Measurements from ENCODE around the gene SMIM29. TPM values are rescaled to one million over a fixed set of nuclear protein-coding genes. Genes with fewer than 3 reads are reported as not detected.

SMIM29 gene
- total RNA-seq, 1 experiment from 2014 or later = 25.8 TPM

DNA sequence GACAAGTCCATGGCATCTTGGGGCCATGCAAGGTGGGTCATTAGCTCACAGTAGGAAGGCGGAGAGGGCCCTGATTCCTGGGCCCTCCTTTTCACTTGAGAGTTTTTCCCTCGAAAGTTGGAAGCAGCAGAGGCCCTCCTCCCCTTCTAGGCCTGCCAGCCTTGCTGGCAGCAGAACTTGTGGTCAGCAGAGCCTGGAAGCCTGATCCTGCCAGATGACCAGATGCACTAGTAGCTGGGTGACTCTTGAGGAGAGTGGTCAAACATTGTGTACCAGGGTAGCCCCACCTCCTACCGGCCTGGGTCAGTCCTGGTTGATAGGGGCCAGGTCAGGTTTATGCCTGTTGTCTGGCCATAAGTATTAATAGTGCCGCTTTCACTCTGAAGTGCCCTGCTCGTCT is 15.9 kb downstream of the SMIM29 start:
- Histone ChIP-seq H3K4me3 (ENCODE audit: low read length) (no peak overlapping the region), H3K4me1 (ENCODE audit: insufficient read depth, low read length) (peaks cover 25% of the 10 kb centered on the region), H3K9me3 (ENCODE audit: low read length) (no peaks in the 10 kb centered on the region), H3K27me3 (ENCODE audit: low read length) (no peaks in the 10 kb centered on the region), H3F3A (ENCODE audit: low read length, unreplicated experiment) (peaks cover 8% of the 10 kb centered on the region), H3K9ac (ENCODE audit: low read length) (no peak overlapping the region), H3K9me2 (replicated peaks; ENCODE audit: low read length) (no peaks in the 10 kb centered on the region), H3K79me2 (ENCODE audit: low read length) (peaks cover 7% of the 10 kb centered on the region), H3K4me2 (ENCODE audit: low read length) (no peak overlapping the region), H2AFZ (ENCODE audit: low read length) (no peak overlapping the region), H3K36me3 (ENCODE audit: low read depth, low read length) (no peaks in the 10 kb centered on the region), H3K27ac (ENCODE audit: low read length) (no peak overlapping the region), H4K20me1 (ENCODE audit: low read length) (no peaks in the 10 kb centered on the region)
- POLR2A ChIA-PET (ENCODE audit: unreplicated experiment) = no interaction called here
- intact Hi-C loops (cut with micrococcal nuclease) = no loop called here
- ATAC-seq (no peak), DNase-seq (no peak)
- CTCF ChIA-PET = interaction anchor here (0.9 kb wide), 1 partner anchor 16 kb away, joined by 3 read pairs; the partner anchor contains the start of gene SMIM29
- no TSS peak for BruUV-seq (replicated peaks)
- TF ChIP-seq, protein P1, sequence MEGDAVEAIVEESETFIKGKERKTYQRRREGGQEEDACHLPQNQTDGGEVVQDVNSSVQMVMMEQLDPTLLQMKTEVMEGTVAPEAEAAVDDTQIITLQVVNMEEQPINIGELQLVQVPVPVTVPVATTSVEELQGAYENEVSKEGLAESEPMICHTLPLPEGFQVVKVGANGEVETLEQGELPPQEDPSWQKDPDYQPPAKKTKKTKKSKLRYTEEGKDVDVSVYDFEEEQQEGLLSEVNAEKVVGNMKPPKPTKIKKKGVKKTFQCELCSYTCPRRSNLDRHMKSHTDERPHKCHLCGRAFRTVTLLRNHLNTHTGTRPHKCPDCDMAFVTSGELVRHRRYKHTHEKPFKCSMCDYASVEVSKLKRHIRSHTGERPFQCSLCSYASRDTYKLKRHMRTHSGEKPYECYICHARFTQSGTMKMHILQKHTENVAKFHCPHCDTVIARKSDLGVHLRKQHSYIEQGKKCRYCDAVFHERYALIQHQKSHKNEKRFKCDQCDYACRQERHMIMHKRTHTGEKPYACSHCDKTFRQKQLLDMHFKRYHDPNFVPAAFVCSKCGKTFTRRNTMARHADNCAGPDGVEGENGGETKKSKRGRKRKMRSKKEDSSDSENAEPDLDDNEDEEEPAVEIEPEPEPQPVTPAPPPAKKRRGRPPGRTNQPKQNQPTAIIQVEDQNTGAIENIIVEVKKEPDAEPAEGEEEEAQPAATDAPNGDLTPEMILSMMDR (conservative IDR thresholded peaks at IDR 0.05; ENCODE audit: low read depth, low read length) = no peak
- TF ChIP-seq EZH2 (IDR thresholded peaks at IDR 0.05; ENCODE audit: low read length, unreplicated experiment) (no peak), EZH2phosphoT487 (IDR thresholded peaks at IDR 0.05; ENCODE audit: borderline replicate concordance, low read length) (no peak)

DNA sequence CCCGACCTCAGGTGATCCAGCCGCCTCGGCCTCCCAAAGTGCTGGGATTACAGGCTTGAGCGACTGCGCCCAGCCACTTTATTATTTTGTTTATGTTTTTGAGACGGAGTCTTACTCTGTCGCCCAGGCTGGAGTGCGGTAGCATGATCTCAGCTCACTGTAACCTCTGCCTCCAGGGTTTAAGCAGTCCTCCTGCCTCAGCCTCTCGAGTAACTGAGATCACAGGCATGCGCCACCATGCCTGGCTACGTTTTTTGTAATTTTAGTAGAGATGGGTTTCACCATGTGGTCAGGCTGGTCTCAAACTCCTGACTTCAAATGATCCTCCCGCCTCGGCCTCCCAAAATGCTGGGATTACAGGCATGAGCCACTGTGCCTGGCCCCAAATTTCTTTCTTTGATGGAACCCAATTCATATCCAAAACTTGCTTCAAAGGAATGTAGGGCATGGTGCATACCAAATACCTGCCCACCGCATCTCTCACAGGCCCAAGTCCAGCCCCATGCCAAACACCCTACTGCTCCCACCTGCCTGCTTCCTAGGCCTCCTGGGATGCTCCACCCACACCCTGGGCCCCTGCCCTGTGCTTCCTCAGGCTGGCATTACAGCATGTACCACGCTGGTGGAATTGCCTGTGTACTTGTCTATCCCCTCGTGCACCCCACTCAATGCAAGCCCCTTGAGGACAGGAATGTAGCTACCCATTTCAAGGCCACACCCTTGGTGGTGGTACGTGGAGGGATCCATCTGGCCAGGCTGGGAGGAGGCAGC is 17.1 kb downstream of the SMIM29 start:
- H3K36me3 ChIP-seq (ENCODE audit: low read depth, low read length) = no peaks in the 10 kb centered on the region
- TF ChIP-seq, protein P1 (conservative IDR thresholded peaks at IDR 0.05; ENCODE audit: low read depth, low read length) = no peak
- no peak for TF ChIP-seq EZH2phosphoT487 (IDR thresholded peaks at IDR 0.05; ENCODE audit: borderline replicate concordance, low read length)
- no peak for TF ChIP-seq EZH2 (IDR thresholded peaks at IDR 0.05; ENCODE audit: low read length, unreplicated experiment)
- ChIA-PET POLR2A (ENCODE audit: unreplicated experiment) (no interaction called here), CTCF (no interaction called here)
- H4K20me1 ChIP-seq (ENCODE audit: low read length) = no peaks in the 10 kb centered on the region
- no peak overlapping the region for H3K4me3 ChIP-seq (ENCODE audit: low read length)
- no peak overlapping the region for H2AFZ ChIP-seq (ENCODE audit: low read length)
- H3K9ac ChIP-seq (ENCODE audit: low read length) = no peak overlapping the region
- ATAC-seq (no peak), DNase-seq (no peak)
- intact Hi-C loops (cut with micrococcal nuclease) = no loop called here
- no TSS peak for BruUV-seq (replicated peaks)
- no peaks in the 10 kb centered on the region for H3K9me3 ChIP-seq (ENCODE audit: low read length)
- peaks cover 2% of the 10 kb centered on the region; the same call in 1 of the 2 replicates for H3K79me2 ChIP-seq (ENCODE audit: low read length)
- H3K27ac ChIP-seq (ENCODE audit: low read length) = no peak overlapping the region
- H3K4me1 ChIP-seq (ENCODE audit: insufficient read depth, low read length) = peaks cover 37% of the 10 kb centered on the region
- no peaks in the 10 kb centered on the region for H3K9me2 ChIP-seq (replicated peaks; ENCODE audit: low read length)
- H3F3A ChIP-seq (ENCODE audit: low read length, unreplicated experiment) = peaks cover 8% of the 10 kb centered on the region
- H3K4me2 ChIP-seq (ENCODE audit: low read length) = no peak overlapping the region
- no peaks in the 10 kb centered on the region for H3K27me3 ChIP-seq (ENCODE audit: low read length)

DNA sequence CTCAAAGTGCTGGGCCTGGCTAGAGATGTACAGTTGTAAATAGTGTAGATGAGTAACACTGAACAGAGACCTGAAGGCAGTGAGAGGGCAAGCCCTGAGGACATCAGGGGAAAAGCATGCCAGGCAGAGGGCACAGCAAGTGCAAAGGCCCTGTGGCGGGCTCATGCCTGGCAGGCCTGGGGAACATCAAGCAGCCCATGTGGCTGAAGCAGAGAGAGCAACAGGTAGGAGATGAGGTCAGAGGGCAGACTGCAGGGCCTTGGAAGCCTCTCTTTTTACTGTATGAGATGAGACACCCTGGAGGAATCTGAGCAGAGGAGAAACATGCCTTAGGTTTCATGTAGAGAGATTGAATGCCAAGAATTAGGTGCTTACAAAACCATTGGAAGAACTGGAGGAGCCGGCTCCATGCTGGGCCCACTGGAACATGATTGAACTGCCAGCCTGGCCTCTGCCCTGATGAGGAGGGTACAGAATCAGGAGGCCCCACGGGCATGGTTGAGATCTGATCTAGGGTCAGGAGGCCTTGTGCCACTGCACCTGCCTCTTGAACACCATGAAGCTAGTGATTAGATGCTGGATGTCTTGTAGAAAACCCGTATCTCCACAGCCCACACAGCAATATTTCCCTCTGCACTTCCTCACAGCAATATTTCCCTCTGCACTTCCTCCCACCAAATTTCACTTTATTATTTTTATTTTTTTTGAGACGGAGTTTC is 18.0 kb downstream of the SMIM29 start:
- Histone ChIP-seq H4K20me1 (ENCODE audit: low read length) (no peaks in the 10 kb centered on the region), H3K36me3 (ENCODE audit: low read depth, low read length) (no peaks in the 10 kb centered on the region), H3K4me1 (ENCODE audit: insufficient read depth, low read length) (peaks cover 33% of the 10 kb centered on the region), H3K27me3 (ENCODE audit: low read length) (no peaks in the 10 kb centered on the region), H3K9me2 (replicated peaks; ENCODE audit: low read length) (no peaks in the 10 kb centered on the region), H3K9ac (ENCODE audit: low read length) (no peak overlapping the region), H3K27ac (ENCODE audit: low read length) (no peak overlapping the region), H3K4me2 (ENCODE audit: low read length) (no peak overlapping the region), H2AFZ (ENCODE audit: low read length) (no peak overlapping the region), H3K79me2 (ENCODE audit: low read length) (no peaks in the 10 kb centered on the region), H3K9me3 (ENCODE audit: low read length) (no peaks in the 10 kb centered on the region), H3F3A (ENCODE audit: low read length, unreplicated experiment) (peaks cover 8% of the 10 kb centered on the region), H3K4me3 (ENCODE audit: low read length) (no peak overlapping the region)
- BruUV-seq (replicated peaks) = no TSS peak
- DNase-seq (no peak), ATAC-seq (no peak)
- TF ChIP-seq EZH2 (IDR thresholded peaks at IDR 0.05; ENCODE audit: low read length, unreplicated experiment) (no peak), EZH2phosphoT487 (IDR thresholded peaks at IDR 0.05; ENCODE audit: borderline replicate concordance, low read length) (no peak)
- TF ChIP-seq, protein P1 (conservative IDR thresholded peaks at IDR 0.05; ENCODE audit: low read depth, low read length) = no peak
- ChIA-PET POLR2A (ENCODE audit: unreplicated experiment) (no interaction called here), CTCF (no interaction called here)
- intact Hi-C loops (cut with micrococcal nuclease) = no loop called here
